Measurements from ENCODE around the gene CTCF. TPM values are rescaled to one million over a fixed set of nuclear protein-coding genes. Genes with fewer than 3 reads are reported as not detected.
"Not testable (repeated sequence)": the region's sequence is repeated elsewhere in the genome, so short reads cannot be mapped to it uniquely, and the experiment has no call there.

Gene CTCF
- total RNA-seq, 4 donors from 2014 or later, result 41.0 to 49.9 (median 44.2) TPM

DNA sequence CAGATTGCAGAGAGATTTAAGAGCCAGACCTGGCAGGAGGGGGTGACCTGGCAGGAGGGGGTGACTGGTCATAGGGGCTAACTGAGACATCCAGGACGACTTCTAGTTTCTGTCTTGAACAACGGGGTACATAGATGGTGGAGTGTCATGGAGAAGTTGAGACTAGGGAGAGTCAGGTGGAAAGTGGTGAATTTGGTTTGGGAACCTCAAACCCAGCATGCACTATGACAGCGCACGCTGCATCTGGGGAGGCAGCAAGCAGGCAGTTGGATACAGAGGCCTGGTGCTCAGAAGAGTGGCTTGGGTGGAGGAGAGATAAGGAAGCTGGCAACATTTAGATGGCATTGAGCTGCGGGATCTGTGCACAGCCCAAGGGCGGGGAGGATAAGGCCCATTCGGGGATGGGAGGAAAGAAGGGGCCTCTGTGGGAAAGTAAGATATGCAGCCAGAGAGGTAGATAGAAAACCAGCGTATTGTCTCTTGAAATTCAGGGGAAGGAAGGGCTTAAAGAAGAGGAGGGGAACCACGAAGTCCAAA lies 29.2 kb upstream of the CTCF start:
- no peak for DNase-seq (ENCODE audit: low spot score in 2 of 2)
- no peak overlapping the region for H3K4me3 ChIP-seq (ENCODE audit: low read depth, poor library complexity, severe bottlenecking)
- WGBS, 2 donors, result 72% methylated on average over 9 of the region's 9 CpGs
- no peak for TF ChIP-seq POLR2A (IDR thresholded peaks at IDR 0.05)
- TF ChIP-seq CTCF (IDR thresholded peaks at IDR 0.05), result no peak
- intact Hi-C loops (cut with DNase I; ENCODE audit: low total_unique reads), result no loop called here

DNA sequence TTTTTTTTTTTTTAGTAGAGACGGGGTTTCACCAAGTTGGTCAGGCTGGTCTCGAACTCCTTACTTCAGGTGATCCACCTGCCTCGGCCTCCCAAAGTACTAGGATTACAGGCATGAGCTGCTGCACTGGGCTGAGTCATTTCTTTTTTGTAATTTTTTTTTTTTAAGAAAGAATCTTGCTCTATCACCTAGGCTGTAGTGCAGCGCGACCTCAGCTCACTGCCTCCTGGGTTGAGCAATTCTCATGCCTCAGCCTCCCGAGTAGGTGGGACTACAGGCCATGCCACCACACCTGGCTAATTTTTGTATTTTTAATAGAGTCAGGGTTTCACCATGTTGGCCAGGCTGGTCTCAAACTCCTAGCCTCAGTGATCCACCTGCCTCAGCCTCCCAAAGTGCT lies 28.3 kb upstream of the CTCF start:
- 83 to 88% methylated on average over 6 of the region's 6 CpGs for WGBS, 2 donors
- DNase-seq (ENCODE audit: low spot score in 2 of 2); intact Hi-C loops (cut with DNase I; ENCODE audit: low total_unique reads); H3K4me3 ChIP-seq (ENCODE audit: low read depth, poor library complexity, severe bottlenecking): not testable (repeated sequence)

DNA sequence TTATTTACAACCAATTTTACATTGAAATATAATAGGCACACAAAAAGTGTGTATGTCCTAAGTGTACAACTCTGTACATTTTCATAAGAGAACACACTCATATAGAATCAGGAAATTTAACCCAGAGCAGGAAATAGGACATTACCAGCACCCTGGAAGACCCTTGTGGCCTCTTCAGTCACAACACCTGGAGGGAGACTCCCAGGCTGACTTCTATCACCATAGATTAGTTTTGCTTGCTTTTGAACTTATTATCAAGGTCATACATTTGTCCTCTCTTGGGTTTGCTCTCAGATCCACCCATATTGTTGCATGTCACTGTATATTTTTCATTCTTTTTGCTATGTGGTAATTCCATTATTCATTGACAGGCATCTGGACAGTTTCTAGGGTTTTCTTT lies 27.9 kb upstream of the CTCF start:
- no peak for DNase-seq (ENCODE audit: low spot score in 2 of 2)
- no peak for TF ChIP-seq CTCF (IDR thresholded peaks at IDR 0.05)
- no peak for TF ChIP-seq POLR2A (IDR thresholded peaks at IDR 0.05)
- H3K4me3 ChIP-seq (ENCODE audit: low read depth, poor library complexity, severe bottlenecking), result no peak overlapping the region
- intact Hi-C loops (cut with DNase I; ENCODE audit: low total_unique reads), result no loop called here

GRCh38 chr16:67535201-67535600 lies 27.1 kb upstream of the CTCF start:
- no peak for DNase-seq (ENCODE audit: low spot score in 2 of 2)
- TF ChIP-seq CTCF (IDR thresholded peaks at IDR 0.05) (no peak), POLR2A (IDR thresholded peaks at IDR 0.05) (no peak)
- 64 to 70% methylated on average over 2 of the region's 2 CpGs for WGBS, 2 donors
- intact Hi-C loops (cut with DNase I; ENCODE audit: low total_unique reads), result no loop called here
- no peak overlapping the region for H3K4me3 ChIP-seq (ENCODE audit: low read depth, poor library complexity, severe bottlenecking)

- DNase-seq (ENCODE audit: low spot score in 2 of 2), result peak; percentile 55 to 94
- TF ChIP-seq POLR2A (IDR thresholded peaks at IDR 0.05) (no peak), CTCF (IDR thresholded peaks at IDR 0.05) (no peak)
- WGBS, 2 donors, result 2% methylated on average over 16 to 32 of the region's 32 CpGs
- intact Hi-C loops (cut with DNase I; ENCODE audit: low total_unique reads), result no loop called here
- peak overlapping the region; percentile 36 for H3K4me3 ChIP-seq (ENCODE audit: low read depth, poor library complexity, severe bottlenecking)
Measured at GRCh38 chr16:67537270-67537635, 25.1 kb upstream of the CTCF start.

GRCh38 chr16:67537636-67538591 lies 24.4 kb upstream of the CTCF start:
- TF ChIP-seq CTCF (IDR thresholded peaks at IDR 0.05) (no peak), POLR2A (IDR thresholded peaks at IDR 0.05) (no peak)
- peak in 1 of 2 donors; percentile 94 for DNase-seq (ENCODE audit: low spot score in 2 of 2)
- intact Hi-C loops (cut with DNase I; ENCODE audit: low total_unique reads), result loop anchor here (1.0 kb wide), 1 partner anchor 24 kb away; the partner anchor contains the start of gene CTCF
- peak overlapping the region; percentile 36 for H3K4me3 ChIP-seq (ENCODE audit: low read depth, poor library complexity, severe bottlenecking)
- 3 to 10% methylated on average over 12 to 40 of the region's 97 CpGs for whole genome bisulfite sequencing, 2 donors

Measured in lower leg skin (tissue), 4 donors.